ENCODE results near the gene NUDC. TPM values are rescaled to one million over a fixed set of nuclear protein-coding genes. Genes with fewer than 3 reads are reported as not detected.

NUDC gene
- total and polyA plus RNA-seq, 2 donors from 2014 or later, result 61.5 to 112 TPM

GRCh38 chr1:26938004-26938658, 16.6 kb downstream of the NUDC start:
- Histone ChIP-seq H3K4me3 (ENCODE audit: low read length in 3 of 3) (no peak overlapping the region), H3K27me3 (ENCODE audit: control insufficient read depth, insufficient read depth, low read length) (no peaks in the 10 kb centered on the region), H3K36me3 (ENCODE audit: control insufficient read depth in 2 of 3, insufficient read depth in 3 of 3, low read length in 3 of 3) (peaks cover 3 to 18% (median 12%) of the 10 kb centered on the region in 3 donors), H3K9me3 (ENCODE audit: control insufficient read depth in 2 of 3, insufficient read depth in 1 of 3, low read length in 3 of 3) (no peaks in the 10 kb centered on the region), H3K4me1 (ENCODE audit: control insufficient read depth in 2 of 3, insufficient read depth in 2 of 3, low read depth in 1 of 3, low read length in 3 of 3) (peaks cover 0 to 7% (median 2%) of the 10 kb centered on the region in 3 donors), H3K27ac (ENCODE audit: low read depth in 2 of 2, low read length in 2 of 2) (no peak overlapping the region), H3K9ac (ENCODE audit: low read length in 3 of 3) (no peak overlapping the region)
- intact Hi-C loops (cut with DNase I), result no loop called here
- TF ChIP-seq CTCF (IDR thresholded peaks at IDR 0.05; ENCODE audit: borderline replicate concordance, extremely low read depth, insufficient read depth), result no peak
- DNase-seq (no peak), FAIRE-seq (no peak)

GRCh38 chr1:26938659-26939025, 17.1 kb downstream of the NUDC start:
- H3K9ac ChIP-seq (ENCODE audit: low read length in 3 of 3), result no peak overlapping the region
- no peak overlapping the region for H3K27ac ChIP-seq (ENCODE audit: low read depth in 2 of 2, low read length in 2 of 2)
- no peak for TF ChIP-seq CTCF (IDR thresholded peaks at IDR 0.05; ENCODE audit: borderline replicate concordance, extremely low read depth, insufficient read depth)
- H3K4me3 ChIP-seq (ENCODE audit: low read length in 3 of 3), result no peak overlapping the region
- FAIRE-seq (no peak), DNase-seq (no peak)
- H3K4me1 ChIP-seq (ENCODE audit: control insufficient read depth in 2 of 3, insufficient read depth in 2 of 3, low read depth in 1 of 3, low read length in 3 of 3), result peaks cover 0 to 7% (median 2%) of the 10 kb centered on the region in 3 donors
- H3K9me3 ChIP-seq (ENCODE audit: control insufficient read depth in 2 of 3, insufficient read depth in 1 of 3, low read length in 3 of 3), result no peaks in the 10 kb centered on the region
- intact Hi-C loops (cut with DNase I), result no loop called here
- no peaks in the 10 kb centered on the region for H3K27me3 ChIP-seq (ENCODE audit: control insufficient read depth, insufficient read depth, low read length)
- H3K36me3 ChIP-seq (ENCODE audit: control insufficient read depth in 2 of 3, insufficient read depth in 3 of 3, low read length in 3 of 3), result peaks cover 4 to 23% (median 16%) of the 10 kb centered on the region in 3 donors

GRCh38 chr1:26941311-26941710, 19.8 kb downstream of the NUDC start:
- Histone ChIP-seq H3K4me1 (ENCODE audit: control insufficient read depth in 2 of 3, insufficient read depth in 2 of 3, low read depth in 1 of 3, low read length in 3 of 3) (peaks cover 0 to 10% (median 7%) of the 10 kb centered on the region in 3 donors), H3K9ac (ENCODE audit: low read length in 3 of 3) (no peak overlapping the region), H3K36me3 (ENCODE audit: control insufficient read depth in 2 of 3, insufficient read depth in 3 of 3, low read length in 3 of 3) (peaks cover 4 to 33% (median 28%) of the 10 kb centered on the region in 3 donors), H3K27ac (ENCODE audit: low read depth in 2 of 2, low read length in 2 of 2) (no peak overlapping the region), H3K9me3 (ENCODE audit: control insufficient read depth in 2 of 3, insufficient read depth in 1 of 3, low read length in 3 of 3) (no peaks in the 10 kb centered on the region), H3K4me3 (ENCODE audit: low read length in 3 of 3) (no peak overlapping the region), H3K27me3 (ENCODE audit: control insufficient read depth, insufficient read depth, low read length) (no peaks in the 10 kb centered on the region)
- TF ChIP-seq CTCF (IDR thresholded peaks at IDR 0.05; ENCODE audit: borderline replicate concordance, extremely low read depth, insufficient read depth), result no peak
- DNase-seq (no peak), FAIRE-seq (no peak)
- intact Hi-C loops (cut with DNase I), result no loop called here

Data from kidney (tissue), 14 donors.